Measurements from ENCODE around the gene NUDT5. TPM values are rescaled to one million over a fixed set of nuclear protein-coding genes. Genes with fewer than 3 reads are reported as not detected.
"Not testable (repeated sequence)": the region's sequence is repeated elsewhere in the genome, so short reads cannot be mapped to it uniquely, and the experiment has no call there.

NUDT5 gene
- total and polyA plus RNA-seq, 9 donors = 21.6 to 33.7 (median 24.2) TPM

DNA sequence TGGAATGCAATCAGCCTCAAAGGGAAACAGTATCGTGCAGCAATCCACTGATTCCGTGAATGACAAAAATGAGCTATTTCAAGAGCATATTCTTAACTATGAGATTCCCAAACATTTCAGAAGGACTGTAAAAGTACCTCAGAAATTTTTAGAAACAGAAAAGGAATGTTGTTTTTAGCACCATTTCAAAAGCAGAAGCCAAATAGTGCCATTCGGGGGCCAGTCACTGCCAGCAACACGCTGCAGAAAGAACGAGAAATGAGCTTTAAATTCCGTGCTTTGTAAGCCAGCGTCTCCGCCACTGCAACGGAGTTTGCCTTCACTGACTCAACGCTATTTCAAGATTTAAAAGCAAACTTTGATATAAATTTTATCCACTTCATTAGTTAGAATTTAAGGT is 6.3 kb downstream of the NUDT5 start:
- Histone ChIP-seq H3K4me1 (ENCODE audit: control insufficient read depth, insufficient read depth, low read length) (peaks cover 4% of the 10 kb centered on the region), H3K9me3 (replicated peaks; ENCODE audit: control insufficient read depth, low read depth, low read length) (no peaks in the 10 kb centered on the region), H3K4me3 (ENCODE audit: low read length) (no peak overlapping the region), H3K27me3 (ENCODE audit: control insufficient read depth, insufficient read depth, low read length) (no peaks in the 10 kb centered on the region), H3K27ac (ENCODE audit: low read length) (no peak overlapping the region), H3K36me3 (ENCODE audit: control insufficient read depth, insufficient read depth, low read length) (peaks cover 19% of the 10 kb centered on the region)
- WGBS (ENCODE audit: insufficient coverage) = 94% methylated on average over 7 of the region's 10 CpGs
- DNase-seq = no peak

DNA sequence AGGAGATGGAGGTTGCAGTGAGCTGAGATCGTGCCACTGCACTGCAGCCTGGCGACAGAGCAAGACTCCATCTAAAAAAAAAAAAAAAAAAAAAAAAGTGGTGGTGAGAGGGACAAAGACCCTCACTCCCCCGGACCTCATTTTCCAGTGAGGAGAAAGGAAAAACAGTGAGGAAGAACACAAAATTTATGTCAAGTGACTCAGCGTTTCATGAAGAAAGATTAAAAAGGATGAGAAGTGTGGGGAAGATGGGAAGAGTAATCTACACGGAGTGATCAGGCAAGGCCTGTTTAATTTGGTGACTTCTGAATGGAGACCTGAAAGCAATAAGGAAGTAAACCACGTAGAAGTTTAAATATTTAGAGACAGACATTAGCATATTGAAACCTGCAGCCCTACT is 7.0 kb downstream of the NUDT5 start:
- H3K36me3 ChIP-seq (ENCODE audit: control insufficient read depth, insufficient read depth, low read length) = peaks cover 22% of the 10 kb centered on the region
- whole genome bisulfite sequencing (ENCODE audit: insufficient coverage) = 83% methylated on average over 1 of the region's 6 CpGs
- no peaks in the 10 kb centered on the region for H3K27me3 ChIP-seq (ENCODE audit: control insufficient read depth, insufficient read depth, low read length)
- no peaks in the 10 kb centered on the region for H3K4me1 ChIP-seq (ENCODE audit: control insufficient read depth, insufficient read depth, low read length)
- no peaks in the 10 kb centered on the region for H3K9me3 ChIP-seq (replicated peaks; ENCODE audit: control insufficient read depth, low read depth, low read length)
- no peak overlapping the region for H3K27ac ChIP-seq (ENCODE audit: low read length)
- H3K4me3 ChIP-seq (ENCODE audit: low read length) = no peak overlapping the region
- DNase-seq = no peak

DNA sequence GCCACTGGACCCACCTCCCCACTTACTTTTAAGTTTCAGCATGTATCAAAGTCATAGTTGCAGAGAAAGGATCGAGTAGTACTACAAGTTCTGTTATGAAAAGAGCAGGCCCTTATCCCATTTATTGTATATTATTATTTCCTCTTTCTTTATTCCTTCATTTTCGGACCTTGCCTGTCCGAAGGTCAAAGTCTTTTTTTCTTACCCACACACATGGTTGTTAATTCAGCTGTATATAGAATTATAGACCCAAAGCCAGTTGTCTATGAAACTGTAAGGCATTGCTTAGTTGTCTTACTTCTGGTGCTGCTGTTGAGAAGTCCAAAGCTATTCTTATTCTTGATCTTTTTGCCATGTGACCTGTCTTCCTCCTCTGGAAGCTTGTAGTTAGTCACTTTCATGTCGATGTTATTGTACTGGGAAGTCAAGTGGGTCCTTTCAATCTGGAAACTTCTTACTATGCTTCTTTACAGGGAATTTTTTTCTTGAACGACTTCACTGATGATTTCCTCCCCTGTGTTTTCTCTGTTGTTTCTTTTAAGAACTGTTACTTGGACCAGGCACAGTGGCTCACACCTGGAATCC is 8.3 kb downstream of the NUDT5 start:
- WGBS (ENCODE audit: insufficient coverage) = no CpG with 5 or more reads among the region's 5 CpGs
- H3K9me3 ChIP-seq (replicated peaks; ENCODE audit: control insufficient read depth, low read depth, low read length) = no peaks in the 10 kb centered on the region
- no peak overlapping the region for H3K4me3 ChIP-seq (ENCODE audit: low read length)
- peak; percentile 30 for DNase-seq
- no peaks in the 10 kb centered on the region for H3K27me3 ChIP-seq (ENCODE audit: control insufficient read depth, insufficient read depth, low read length)
- H3K4me1 ChIP-seq (ENCODE audit: control insufficient read depth, insufficient read depth, low read length) = no peaks in the 10 kb centered on the region
- peaks cover 22% of the 10 kb centered on the region for H3K36me3 ChIP-seq (ENCODE audit: control insufficient read depth, insufficient read depth, low read length)
- no peak overlapping the region for H3K27ac ChIP-seq (ENCODE audit: low read length)

DNA sequence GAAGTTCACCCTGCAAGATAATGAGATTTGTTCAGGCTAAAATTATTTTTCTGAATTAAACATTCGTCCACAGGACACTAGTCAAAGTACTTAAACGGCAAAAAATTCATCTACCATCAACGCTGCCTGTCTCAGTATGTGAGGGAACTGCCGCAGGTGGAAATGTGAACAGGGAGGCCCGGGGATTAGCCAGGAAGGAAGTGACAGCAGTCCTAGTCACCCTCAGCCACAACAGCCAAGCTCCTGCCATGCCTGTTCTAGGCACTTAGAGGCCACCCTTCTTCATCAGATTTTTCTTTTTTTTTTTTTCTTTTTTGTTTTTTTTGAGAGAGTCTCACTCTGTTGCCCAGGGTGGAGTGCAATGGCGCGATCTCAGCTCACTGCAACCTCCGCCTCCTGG is 9.4 kb downstream of the NUDT5 start:
- H3K27me3 ChIP-seq (ENCODE audit: control insufficient read depth, insufficient read depth, low read length) = no peaks in the 10 kb centered on the region
- DNase-seq = no peak
- no peak overlapping the region for H3K27ac ChIP-seq (ENCODE audit: low read length)
- WGBS (ENCODE audit: insufficient coverage) = 73% methylated on average over 3 of the region's 8 CpGs
- H3K4me1 ChIP-seq (ENCODE audit: control insufficient read depth, insufficient read depth, low read length) = no peaks in the 10 kb centered on the region
- H3K9me3 ChIP-seq (replicated peaks; ENCODE audit: control insufficient read depth, low read depth, low read length) = no peaks in the 10 kb centered on the region
- H3K36me3 ChIP-seq (ENCODE audit: control insufficient read depth, insufficient read depth, low read length) = peaks cover 26% of the 10 kb centered on the region
- H3K4me3 ChIP-seq (ENCODE audit: low read length) = no peak overlapping the region

DNA sequence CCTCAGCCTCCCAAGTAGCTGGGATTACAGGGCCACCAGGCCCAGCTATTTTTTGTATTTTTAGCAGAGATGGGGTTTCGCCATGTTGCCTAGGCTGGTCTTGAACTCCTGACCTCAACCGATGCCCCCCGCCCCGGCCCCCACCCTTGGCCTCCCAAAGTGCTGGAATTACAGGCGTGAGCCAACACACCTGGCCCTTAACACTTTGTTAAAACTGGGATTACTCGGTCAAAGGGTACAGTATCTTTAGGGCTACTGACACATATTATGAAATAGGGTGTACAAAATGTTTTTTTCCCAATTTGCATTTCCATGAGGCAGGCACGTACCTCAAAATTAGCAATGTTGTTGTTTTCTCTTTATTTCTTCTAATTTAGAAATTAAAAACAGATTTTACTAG is 11.5 kb downstream of the NUDT5 start:
- DNase-seq = no peak
- H3K36me3 ChIP-seq (ENCODE audit: control insufficient read depth, insufficient read depth, low read length) = peaks cover 38% of the 10 kb centered on the region
- 83% methylated on average over 4 of the region's 7 CpGs for WGBS (ENCODE audit: insufficient coverage)
- H3K4me1 ChIP-seq (ENCODE audit: control insufficient read depth, insufficient read depth, low read length) = no peaks in the 10 kb centered on the region
- no peak overlapping the region for H3K27ac ChIP-seq (ENCODE audit: low read length)
- no peak overlapping the region for H3K4me3 ChIP-seq (ENCODE audit: low read length)
- H3K27me3 ChIP-seq (ENCODE audit: control insufficient read depth, insufficient read depth, low read length) = no peaks in the 10 kb centered on the region
- no peaks in the 10 kb centered on the region for H3K9me3 ChIP-seq (replicated peaks; ENCODE audit: control insufficient read depth, low read depth, low read length)

DNA sequence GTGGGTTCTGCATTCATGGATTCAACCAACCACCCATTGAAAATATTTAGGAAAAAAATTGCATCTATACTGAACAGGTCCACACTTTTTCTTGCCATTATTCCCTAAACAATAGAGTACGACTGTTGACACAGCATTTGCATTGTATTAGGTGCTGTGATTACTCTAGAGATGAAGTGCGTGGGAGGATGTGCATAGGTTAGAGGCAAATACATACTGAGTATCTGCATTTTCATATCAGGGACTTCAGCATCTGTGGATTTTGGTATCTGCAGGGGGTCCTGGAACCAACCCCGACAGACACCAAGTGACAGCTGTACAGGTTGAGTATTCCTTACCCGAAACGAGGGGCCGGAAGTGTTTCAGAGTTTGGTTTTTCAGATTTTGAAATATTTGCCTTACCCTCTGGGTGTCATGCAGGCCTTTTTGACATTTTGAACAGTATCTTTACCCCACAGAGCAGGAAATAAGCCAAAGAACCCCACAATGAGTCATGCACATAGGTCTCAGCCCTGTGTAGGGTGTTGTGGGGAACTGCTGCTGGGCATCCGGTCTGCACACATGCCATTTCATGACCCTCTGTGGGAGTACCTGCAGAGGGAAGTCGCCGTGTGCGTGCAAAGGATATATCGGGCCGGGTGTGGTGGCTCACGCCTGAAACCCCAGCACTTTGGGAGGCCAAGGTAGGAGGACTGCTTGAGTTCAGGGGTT is 14.5 kb downstream of the NUDT5 start:
- Histone ChIP-seq H3K4me3 (ENCODE audit: low read length) (no peak overlapping the region), H3K4me1 (ENCODE audit: control insufficient read depth, insufficient read depth, low read length) (no peaks in the 10 kb centered on the region), H3K27ac (ENCODE audit: low read length) (no peak overlapping the region), H3K27me3 (ENCODE audit: control insufficient read depth, insufficient read depth, low read length) (no peaks in the 10 kb centered on the region), H3K9me3 (replicated peaks; ENCODE audit: control insufficient read depth, low read depth, low read length) (no peaks in the 10 kb centered on the region), H3K36me3 (ENCODE audit: control insufficient read depth, insufficient read depth, low read length) (peaks cover 43% of the 10 kb centered on the region)
- DNase-seq = no peak
- WGBS (ENCODE audit: insufficient coverage) = 100% methylated on average over 8 of the region's 13 CpGs

DNA sequence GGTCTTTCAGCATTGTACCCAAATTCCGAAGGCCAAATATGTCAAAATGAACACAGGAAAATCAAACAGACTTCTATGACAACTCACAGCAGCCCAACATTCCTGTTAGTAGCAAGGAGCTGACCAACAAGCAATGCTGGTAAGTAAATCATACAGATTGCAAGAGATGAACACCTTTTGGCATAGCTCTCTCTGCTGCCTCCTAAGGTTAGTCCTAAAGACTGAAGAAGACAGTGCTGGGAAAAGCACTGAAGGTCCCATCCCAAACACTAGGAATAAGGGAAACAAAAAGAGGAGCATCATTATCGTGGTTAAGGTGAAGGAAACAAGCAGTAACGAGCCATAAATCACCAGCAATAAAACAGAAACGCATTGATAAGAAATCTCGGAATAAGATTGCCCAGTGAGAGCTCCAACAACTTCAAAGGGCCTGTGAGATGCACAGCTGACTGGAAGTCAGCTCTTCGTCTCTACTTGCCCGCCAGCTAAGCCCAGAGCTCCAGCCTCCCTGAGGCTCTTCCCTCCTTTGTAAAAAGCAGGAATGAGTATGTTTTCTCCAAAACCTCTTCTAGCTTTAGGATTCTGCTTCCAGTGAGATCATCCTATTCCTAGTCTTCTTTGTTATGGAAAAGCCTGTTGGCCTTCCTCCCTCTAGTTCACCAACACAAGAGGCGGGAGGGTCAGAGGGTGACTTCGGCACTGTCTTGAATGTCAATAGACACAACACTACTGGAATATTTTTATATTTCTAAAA is 15.3 kb downstream of the NUDT5 start:
- DNase-seq = no peak
- peaks cover 43% of the 10 kb centered on the region for H3K36me3 ChIP-seq (ENCODE audit: control insufficient read depth, insufficient read depth, low read length)
- no peaks in the 10 kb centered on the region for H3K4me1 ChIP-seq (ENCODE audit: control insufficient read depth, insufficient read depth, low read length)
- H3K27ac ChIP-seq (ENCODE audit: low read length) = no peak overlapping the region
- no peaks in the 10 kb centered on the region for H3K9me3 ChIP-seq (replicated peaks; ENCODE audit: control insufficient read depth, low read depth, low read length)
- H3K4me3 ChIP-seq (ENCODE audit: low read length) = no peak overlapping the region
- no peaks in the 10 kb centered on the region for H3K27me3 ChIP-seq (ENCODE audit: control insufficient read depth, insufficient read depth, low read length)
- 68% methylated on average over 4 of the region's 9 CpGs for WGBS (ENCODE audit: insufficient coverage)

DNA sequence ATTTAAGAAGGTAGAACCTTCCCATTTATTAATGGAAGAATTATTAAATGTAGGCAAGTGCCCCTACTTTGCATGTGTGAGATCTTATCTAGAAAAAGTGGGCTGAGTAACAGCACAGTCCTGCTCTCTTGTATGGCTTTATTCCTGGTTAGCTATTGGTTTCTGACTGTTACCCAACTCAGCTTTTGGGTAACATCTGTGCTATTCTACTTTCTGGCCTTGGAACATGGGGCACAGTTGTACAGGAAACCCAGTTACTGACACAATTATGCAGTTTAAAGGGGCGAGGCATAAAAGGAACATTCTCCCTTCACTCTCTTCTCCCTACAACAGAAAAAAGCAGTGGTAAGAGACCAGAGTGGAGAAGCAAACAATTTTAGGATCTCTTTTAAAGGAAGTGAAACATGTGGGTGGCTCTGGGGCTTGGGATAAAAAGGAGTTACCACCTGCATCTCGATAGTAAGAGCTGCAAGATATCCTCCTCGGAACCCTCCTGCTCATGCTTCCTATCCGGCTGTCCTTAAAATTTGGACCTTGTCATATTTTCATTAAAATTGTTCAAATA is 16.0 kb downstream of the NUDT5 start:
- peaks cover 45% of the 10 kb centered on the region for H3K36me3 ChIP-seq (ENCODE audit: control insufficient read depth, insufficient read depth, low read length)
- WGBS (ENCODE audit: insufficient coverage) = no CpG with 5 or more reads among the region's 4 CpGs
- H3K4me3 ChIP-seq (ENCODE audit: low read length) = no peak overlapping the region
- H3K27me3 ChIP-seq (ENCODE audit: control insufficient read depth, insufficient read depth, low read length) = no peaks in the 10 kb centered on the region
- no peaks in the 10 kb centered on the region for H3K9me3 ChIP-seq (replicated peaks; ENCODE audit: control insufficient read depth, low read depth, low read length)
- no peak for DNase-seq
- no peaks in the 10 kb centered on the region for H3K4me1 ChIP-seq (ENCODE audit: control insufficient read depth, insufficient read depth, low read length)
- no peak overlapping the region for H3K27ac ChIP-seq (ENCODE audit: low read length)

DNA sequence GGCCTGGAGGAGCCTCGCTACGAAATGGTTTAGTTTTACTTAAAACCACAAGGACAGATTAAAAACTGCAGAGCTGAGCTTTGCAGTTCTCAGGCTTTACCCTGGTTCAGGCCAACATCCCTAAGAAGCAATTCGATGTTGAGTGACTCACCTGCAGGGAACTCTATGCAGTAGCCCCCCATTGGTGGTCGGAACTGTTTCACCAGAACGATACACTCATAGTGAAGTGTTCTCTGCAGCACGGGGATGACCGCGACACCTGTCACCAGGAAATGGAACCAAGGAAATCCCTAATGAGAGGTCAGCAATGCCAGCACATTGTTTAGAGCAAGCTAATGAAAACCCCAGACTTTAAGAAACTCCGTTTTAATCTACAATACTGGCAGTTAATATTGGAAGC is 18.0 kb downstream of the NUDT5 start:
- DNase-seq = no peak
- Histone ChIP-seq H3K36me3 (ENCODE audit: control insufficient read depth, insufficient read depth, low read length) (peaks cover 57% of the 10 kb centered on the region), H3K9me3 (replicated peaks; ENCODE audit: control insufficient read depth, low read depth, low read length) (no peaks in the 10 kb centered on the region), H3K27me3 (ENCODE audit: control insufficient read depth, insufficient read depth, low read length) (no peaks in the 10 kb centered on the region), H3K4me3 (ENCODE audit: low read length) (no peak overlapping the region), H3K4me1 (ENCODE audit: control insufficient read depth, insufficient read depth, low read length) (no peaks in the 10 kb centered on the region), H3K27ac (ENCODE audit: low read length) (no peak overlapping the region)
- 95% methylated on average over 6 of the region's 9 CpGs for WGBS (ENCODE audit: insufficient coverage)

DNA sequence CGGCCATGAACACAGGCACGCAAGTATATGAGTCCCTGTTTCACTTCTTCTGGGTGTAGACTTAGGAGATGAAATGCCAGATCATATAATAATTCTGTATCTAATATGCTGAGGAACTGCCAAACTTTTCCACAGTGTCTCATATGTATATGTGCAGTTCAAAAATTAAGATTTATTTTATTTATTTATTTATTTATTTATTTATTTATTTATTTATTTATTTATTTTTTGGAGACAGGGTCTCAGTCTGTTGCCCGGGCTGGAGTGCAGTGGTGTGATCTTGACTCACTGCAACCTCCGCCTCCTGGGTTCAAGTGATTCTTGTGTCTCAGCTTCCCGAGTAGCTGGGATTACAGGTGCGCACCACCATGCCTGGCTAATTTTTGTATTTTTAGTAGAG is 24.2 kb downstream of the NUDT5 start:
- H3K27me3 ChIP-seq (ENCODE audit: control insufficient read depth, insufficient read depth, low read length); H3K9me3 ChIP-seq (replicated peaks; ENCODE audit: control insufficient read depth, low read depth, low read length); DNase-seq; H3K27ac ChIP-seq (ENCODE audit: low read length); H3K4me1 ChIP-seq (ENCODE audit: control insufficient read depth, insufficient read depth, low read length); H3K4me3 ChIP-seq (ENCODE audit: low read length): not testable (repeated sequence)
- 100% methylated on average over 2 of the region's 6 CpGs for WGBS (ENCODE audit: insufficient coverage)
- H3K36me3 ChIP-seq (ENCODE audit: control insufficient read depth, insufficient read depth, low read length) = peaks cover 61% of the 10 kb centered on the region

Data from muscle of leg (tissue), 11 donors.